Esophagus squamous epithelium (tissue), 5 donors: ENCODE measurements around the gene TUBGCP5. TPM values are rescaled to one million over a fixed set of nuclear protein-coding genes. Genes with fewer than 3 reads are reported as not detected.

Experiments used
- DNase-seq: peaks from one replicate; lab custom pipeline; 2025; lab: John Stamatoyannopoulos, UW
- H3K27ac ChIP-seq, 4 donors: fragments of 200-600 bp; sonication (generic); one replicate each; pipeline ENCODE4 v1.5.1; 2016 to 2019; ENCODE audit warnings: mild to moderate bottlenecking in 1 of 4
- H3K27me3 ChIP-seq, 4 donors: fragments of 200-600 bp; sonication (generic); 1 replicate in 3 of 4; 2 replicates in 1 of 4; pipeline versions ENCODE4 v1.5.1 to v1.6.0; 2017 to 2021; ENCODE audit warnings: antibody characterized with exemption in 1 of 4
- H3K36me3 ChIP-seq, 3 donors: fragments of 200-600 bp; sonication (generic); one replicate each; pipeline ENCODE4 v1.5.1; 2016 to 2019
- H3K4me1 ChIP-seq, 3 donors: fragments of 200-600 bp; sonication (generic); one replicate each; pipeline ENCODE4 v1.5.1; 2017 to 2019
- H3K4me3 ChIP-seq, 4 donors: fragments of 200-600 bp; sonication (generic); 1 replicate in 3 of 4; 2 replicates in 1 of 4; pipeline ENCODE4 v1.5.1; 2016 to 2019; ENCODE audit warnings: mild to moderate bottlenecking in 2 of 4, moderate library complexity in 1 of 4
- H3K9me3 ChIP-seq, 3 donors: fragments of 200-600 bp; sonication (generic); one replicate each; pipeline ENCODE4 v1.5.1; 2016 to 2019
- POLR2A ChIP-seq, 4 donors: fragments of 450-650 bp; IDR thresholded peaks; one replicate each; pipeline ENCODE4 v1.6.1; 2017; ENCODE audit warnings: antibody characterized with exemption in 4 of 4, mild to moderate bottlenecking in 4 of 4, moderate library complexity in 3 of 4
- WGBS, 2 donors: methylation state at CpG; one replicate each; pipeline ENCODE4 v1.1.5; 2018; 5-methylcytosine and 5-hydroxymethylcytosine counted together
- intact Hi-C: fragments of 100-400 bp; cut with DNase I; formaldehyde crosslinking; loops from one replicate; pipeline ENCODE4 v1.15.0; 2022
- total RNA-seq, 4 donors: library from RNA; depleted of rRNA; stranded (reverse); fragments of >200 nt; gene quantifications; one replicate each; pipeline ENCODE4 v1.1.0, GENCODE V29; 2016
- TF ChIP-seq, protein P1 (sequence below), 6 experiments: fragments of 450-650 bp in 4 of 6; fragments of 200-600 bp in 2 of 6; sonication (generic) in 2 of 6; IDR thresholded peaks; one replicate each; pipeline ENCODE4 v1.5.1; 2016 to 2019; ENCODE audit warnings: antibody characterized with exemption in 6 of 6, mild to moderate bottlenecking in 4 of 6, moderate library complexity in 4 of 6
- donor health status: DM: yes; HTN: yes; CAD: no.

The TUBGCP5 gene
- total RNA-seq, 4 donors from 2014 or later = 10.6 to 33.6 (median 20.0) TPM

GRCh38 chr15:23075927-23076326 lies 36.6 kb upstream of the TUBGCP5 start:
- WGBS, 2 donors = 73 to 77% methylated on average over 4 of the region's 4 CpGs
- no peak for DNase-seq
- Histone ChIP-seq H3K27me3 (peaks cover 0 to 33% (median 0%) of the 10 kb centered on the region in 4 donors), H3K36me3 (no peaks in the 10 kb centered on the region), H3K4me3 (no peak overlapping the region), H3K27ac (no peak overlapping the region), H3K4me1 (no peaks in the 10 kb centered on the region), H3K9me3 (no peaks in the 10 kb centered on the region)
- intact Hi-C loops = no loop called here
- no peak for TF ChIP-seq POLR2A (IDR thresholded peaks at IDR 0.05)
- TF ChIP-seq, protein P1, sequence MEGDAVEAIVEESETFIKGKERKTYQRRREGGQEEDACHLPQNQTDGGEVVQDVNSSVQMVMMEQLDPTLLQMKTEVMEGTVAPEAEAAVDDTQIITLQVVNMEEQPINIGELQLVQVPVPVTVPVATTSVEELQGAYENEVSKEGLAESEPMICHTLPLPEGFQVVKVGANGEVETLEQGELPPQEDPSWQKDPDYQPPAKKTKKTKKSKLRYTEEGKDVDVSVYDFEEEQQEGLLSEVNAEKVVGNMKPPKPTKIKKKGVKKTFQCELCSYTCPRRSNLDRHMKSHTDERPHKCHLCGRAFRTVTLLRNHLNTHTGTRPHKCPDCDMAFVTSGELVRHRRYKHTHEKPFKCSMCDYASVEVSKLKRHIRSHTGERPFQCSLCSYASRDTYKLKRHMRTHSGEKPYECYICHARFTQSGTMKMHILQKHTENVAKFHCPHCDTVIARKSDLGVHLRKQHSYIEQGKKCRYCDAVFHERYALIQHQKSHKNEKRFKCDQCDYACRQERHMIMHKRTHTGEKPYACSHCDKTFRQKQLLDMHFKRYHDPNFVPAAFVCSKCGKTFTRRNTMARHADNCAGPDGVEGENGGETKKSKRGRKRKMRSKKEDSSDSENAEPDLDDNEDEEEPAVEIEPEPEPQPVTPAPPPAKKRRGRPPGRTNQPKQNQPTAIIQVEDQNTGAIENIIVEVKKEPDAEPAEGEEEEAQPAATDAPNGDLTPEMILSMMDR (IDR thresholded peaks at IDR 0.05) = no peak

DNA sequence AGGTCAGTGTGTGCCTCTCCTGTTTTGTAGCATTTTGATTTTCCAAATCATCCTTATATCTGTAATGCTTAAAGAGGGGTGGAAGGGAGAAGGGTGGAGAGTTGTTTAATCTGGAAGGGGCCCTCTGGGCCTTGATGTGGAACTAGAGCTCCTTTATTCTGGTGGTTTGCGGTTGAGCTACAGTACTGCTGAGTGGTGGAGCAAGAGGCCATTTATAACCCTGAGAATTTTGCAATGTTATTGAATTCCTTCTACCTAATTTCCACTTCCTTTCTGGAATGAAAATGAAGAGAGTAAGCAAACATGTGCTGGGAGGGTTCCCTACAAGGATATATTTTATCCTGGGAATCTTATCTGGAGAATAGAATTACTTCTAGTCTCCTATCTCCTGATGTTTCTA lies 35.3 kb upstream of the TUBGCP5 start:
- no peak for TF ChIP-seq POLR2A (IDR thresholded peaks at IDR 0.05)
- TF ChIP-seq, protein P1 (IDR thresholded peaks at IDR 0.05) = no peak
- Histone ChIP-seq H3K4me3 (no peak overlapping the region), H3K27me3 (peaks cover 0 to 33% (median 0%) of the 10 kb centered on the region in 4 donors), H3K9me3 (no peaks in the 10 kb centered on the region), H3K36me3 (no peaks in the 10 kb centered on the region), H3K27ac (no peak overlapping the region), H3K4me1 (no peaks in the 10 kb centered on the region)
- intact Hi-C loops = no loop called here
- 58 to 67% methylated on average over 1 of the region's 1 CpG for WGBS, 2 donors
- DNase-seq = no peak

DNA sequence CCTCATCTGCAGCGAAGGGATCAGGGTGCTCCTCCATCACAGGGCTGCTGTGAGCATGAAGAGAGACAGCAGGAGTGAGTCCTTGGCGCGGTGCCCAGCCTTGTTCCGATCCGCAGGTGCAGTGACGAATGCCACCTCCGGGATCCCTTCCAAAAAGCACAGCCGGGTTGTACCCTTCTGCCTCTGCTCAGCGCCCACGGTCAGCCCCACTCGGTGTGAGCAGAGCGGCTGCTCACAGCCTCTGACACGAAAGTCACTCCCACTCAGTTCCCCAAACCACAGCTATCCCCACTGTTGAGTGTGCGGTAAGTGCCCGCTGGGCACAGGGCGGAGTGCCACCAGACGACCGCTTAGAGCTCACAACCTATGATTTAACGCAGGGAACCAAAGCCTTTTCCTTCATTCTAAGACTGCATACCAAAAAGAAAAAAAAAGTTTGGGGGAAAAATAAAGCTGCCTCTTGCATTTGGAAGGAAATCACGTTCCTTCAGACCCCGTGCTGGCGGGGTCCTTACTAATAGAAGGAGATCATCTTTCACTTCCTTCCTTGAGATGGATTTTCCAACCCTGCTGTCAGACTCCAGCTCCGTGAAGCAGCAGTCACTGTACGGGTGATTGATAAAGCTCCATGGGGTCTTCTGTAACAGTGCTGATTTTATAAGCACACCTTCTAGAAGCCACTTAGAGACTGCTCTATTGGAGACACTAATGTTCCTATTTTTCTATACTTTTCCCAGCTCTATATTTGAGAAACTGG lies 34.7 kb upstream of the TUBGCP5 start:
- Histone ChIP-seq H3K4me3 (no peak overlapping the region), H3K27ac (no peak overlapping the region), H3K4me1 (no peaks in the 10 kb centered on the region), H3K27me3 (peaks cover 0 to 33% (median 0%) of the 10 kb centered on the region in 4 donors), H3K9me3 (no peaks in the 10 kb centered on the region), H3K36me3 (no peaks in the 10 kb centered on the region)
- no peak for TF ChIP-seq POLR2A (IDR thresholded peaks at IDR 0.05)
- TF ChIP-seq, protein P1 (IDR thresholded peaks at IDR 0.05) = no peak
- intact Hi-C loops = no loop called here
- DNase-seq = no peak
- WGBS, 2 donors = 37 to 56% methylated on average over 18 to 20 of the region's 24 CpGs

DNA sequence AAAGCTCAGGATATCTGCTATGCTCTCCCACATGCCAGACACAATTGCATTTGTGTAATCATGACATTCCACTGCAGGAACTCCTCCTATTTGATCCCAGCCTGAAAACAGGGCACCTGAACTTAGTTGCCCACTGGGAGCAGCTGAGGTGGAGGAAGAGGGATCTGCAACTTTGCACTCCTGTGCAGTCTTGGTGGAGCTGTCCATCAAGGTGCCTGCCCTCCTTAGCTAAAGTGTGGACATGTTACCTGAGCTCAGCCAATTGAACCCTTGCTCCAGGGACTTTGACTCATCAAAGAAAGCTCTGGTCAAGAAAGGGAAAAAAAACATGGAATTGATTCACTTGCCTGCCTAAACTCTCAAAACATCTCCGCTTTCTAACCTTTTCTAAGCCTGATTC lies 33.3 kb upstream of the TUBGCP5 start:
- intact Hi-C loops = no loop called here
- WGBS, 2 donors = 52 to 70% methylated on average over 1 of the region's 1 CpG
- Histone ChIP-seq H3K4me3 (no peak overlapping the region), H3K36me3 (no peaks in the 10 kb centered on the region), H3K27me3 (peaks cover 0 to 33% (median 0%) of the 10 kb centered on the region in 4 donors), H3K27ac (no peak overlapping the region), H3K4me1 (no peaks in the 10 kb centered on the region), H3K9me3 (peaks cover 0 to 3% (median 0%) of the 10 kb centered on the region in 3 donors)
- TF ChIP-seq POLR2A (IDR thresholded peaks at IDR 0.05) = no peak
- TF ChIP-seq, protein P1 (IDR thresholded peaks at IDR 0.05) = no peak
- DNase-seq = no peak

- no peak overlapping the region for H3K4me3 ChIP-seq
- TF ChIP-seq, protein P1 (IDR thresholded peaks at IDR 0.05) = no peak
- no peak for TF ChIP-seq POLR2A (IDR thresholded peaks at IDR 0.05)
- H3K27me3 ChIP-seq = peaks cover 0 to 26% (median 0%) of the 10 kb centered on the region in 4 donors
- H3K36me3 ChIP-seq = no peaks in the 10 kb centered on the region
- DNase-seq = no peak
- H3K4me1 ChIP-seq = no peaks in the 10 kb centered on the region
- intact Hi-C loops = no loop called here
- no peak overlapping the region for H3K27ac ChIP-seq
- 87 to 90% methylated on average over 6 to 10 of the region's 20 CpGs for WGBS, 2 donors
- H3K9me3 ChIP-seq = peaks cover 0 to 7% (median 0%) of the 10 kb centered on the region in 3 donors
Observed at GRCh38 chr15:23069496-23070166, 30.3 kb upstream of the TUBGCP5 start.
